Measurements from ENCODE around the gene CCL1.

The CCL1 gene

DNA sequence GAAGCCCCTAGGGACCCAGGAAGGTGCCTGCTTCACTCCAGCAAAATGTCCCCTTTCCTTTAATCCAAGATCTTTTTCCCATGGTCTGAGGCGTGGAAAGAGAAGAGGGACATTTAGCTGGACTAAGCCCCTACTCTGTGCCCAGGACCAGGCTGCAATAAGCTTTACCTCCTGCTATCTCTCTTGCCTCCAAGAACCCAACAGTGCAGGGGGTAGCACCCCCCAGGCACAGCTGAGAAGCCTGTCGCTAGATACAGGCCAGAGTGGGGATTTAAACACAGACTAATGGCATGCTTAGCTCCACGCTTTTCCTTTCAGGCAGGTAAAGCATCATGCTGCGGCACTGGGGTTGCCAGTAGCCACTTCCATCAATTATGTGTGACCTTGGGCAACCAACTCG, 24.5 kb upstream of the CCL1 start:
- H3K27me3 ChIP-seq (ENCODE audit: control insufficient read depth, low read length), result peaks cover 44% of the 10 kb centered on the region
- no peak overlapping the region for H3K27ac ChIP-seq (ENCODE audit: low read depth, low read length)
- H3K36me3 ChIP-seq (ENCODE audit: control insufficient read depth, low read length), result no peaks in the 10 kb centered on the region
- H3K9me2 ChIP-seq (replicated peaks; ENCODE audit: control insufficient read depth, low read length), result no peaks in the 10 kb centered on the region
- no peak overlapping the region for H3K4me2 ChIP-seq (ENCODE audit: low read length)
- TF ChIP-seq, protein P1, sequence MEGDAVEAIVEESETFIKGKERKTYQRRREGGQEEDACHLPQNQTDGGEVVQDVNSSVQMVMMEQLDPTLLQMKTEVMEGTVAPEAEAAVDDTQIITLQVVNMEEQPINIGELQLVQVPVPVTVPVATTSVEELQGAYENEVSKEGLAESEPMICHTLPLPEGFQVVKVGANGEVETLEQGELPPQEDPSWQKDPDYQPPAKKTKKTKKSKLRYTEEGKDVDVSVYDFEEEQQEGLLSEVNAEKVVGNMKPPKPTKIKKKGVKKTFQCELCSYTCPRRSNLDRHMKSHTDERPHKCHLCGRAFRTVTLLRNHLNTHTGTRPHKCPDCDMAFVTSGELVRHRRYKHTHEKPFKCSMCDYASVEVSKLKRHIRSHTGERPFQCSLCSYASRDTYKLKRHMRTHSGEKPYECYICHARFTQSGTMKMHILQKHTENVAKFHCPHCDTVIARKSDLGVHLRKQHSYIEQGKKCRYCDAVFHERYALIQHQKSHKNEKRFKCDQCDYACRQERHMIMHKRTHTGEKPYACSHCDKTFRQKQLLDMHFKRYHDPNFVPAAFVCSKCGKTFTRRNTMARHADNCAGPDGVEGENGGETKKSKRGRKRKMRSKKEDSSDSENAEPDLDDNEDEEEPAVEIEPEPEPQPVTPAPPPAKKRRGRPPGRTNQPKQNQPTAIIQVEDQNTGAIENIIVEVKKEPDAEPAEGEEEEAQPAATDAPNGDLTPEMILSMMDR (IDR thresholded peaks at IDR 0.05; ENCODE audit: low read depth, low read length, poor library complexity, severe bottlenecking), result no peak
- TF ChIP-seq EZH2phosphoT487 (IDR thresholded peaks at IDR 0.05; ENCODE audit: borderline replicate concordance, low read length), result no peak
- no peaks in the 10 kb centered on the region for H3K79me2 ChIP-seq (ENCODE audit: control insufficient read depth, low read length)
- no peaks in the 10 kb centered on the region for H4K20me1 ChIP-seq (ENCODE audit: control insufficient read depth, insufficient read depth, low read depth, low read length)
- no peaks in the 10 kb centered on the region for H3F3A ChIP-seq (ENCODE audit: control insufficient read depth, insufficient read depth)
- no peaks in the 10 kb centered on the region for H3K9me3 ChIP-seq (ENCODE audit: control insufficient read depth, insufficient read depth, low read length)
- H3K4me1 ChIP-seq (ENCODE audit: control insufficient read depth, low read length), result no peaks in the 10 kb centered on the region
- no peak overlapping the region for H3K4me3 ChIP-seq (ENCODE audit: low read length)

DNA sequence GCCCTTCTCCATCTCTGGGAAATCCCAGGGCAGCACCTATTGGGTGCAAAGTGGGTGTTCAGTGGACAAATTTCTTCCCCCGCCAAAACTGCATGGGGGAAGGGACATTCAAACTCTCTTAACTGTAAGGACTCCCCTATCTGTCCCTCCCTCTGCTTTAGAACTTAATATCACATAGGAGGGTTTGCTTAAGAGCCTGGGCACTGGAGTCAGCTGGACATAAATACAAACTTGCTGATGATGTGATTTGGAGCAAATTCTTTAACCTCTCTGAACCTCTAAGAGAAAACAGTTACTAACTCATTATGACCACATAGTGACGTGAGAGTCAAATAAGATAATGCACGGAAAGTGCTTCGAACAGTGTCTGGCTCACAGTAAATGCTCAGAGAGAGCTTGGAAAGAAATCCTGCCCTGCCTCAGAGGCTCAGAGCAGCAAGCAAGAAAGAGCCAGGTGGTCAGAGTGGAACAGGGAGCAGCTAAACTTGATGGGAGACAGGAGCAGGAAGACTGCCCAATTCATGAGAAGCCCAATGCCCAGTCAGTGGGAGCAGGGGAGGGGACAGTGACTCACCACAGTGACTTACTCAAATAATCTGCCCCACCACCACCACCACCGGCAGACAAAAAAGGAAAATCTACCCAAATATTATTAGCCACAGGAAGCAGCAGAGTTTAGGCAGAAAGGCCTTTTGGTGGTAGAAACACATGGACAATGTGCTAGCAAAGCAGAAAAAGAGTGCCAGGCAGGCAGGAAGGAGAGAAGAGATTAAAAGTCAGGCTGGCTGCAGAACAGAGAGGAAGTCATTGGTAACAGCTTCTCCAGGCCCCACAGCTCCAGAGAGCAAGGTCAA, 23.9 kb upstream of the CCL1 start:
- H3K4me1 ChIP-seq (ENCODE audit: control insufficient read depth, low read length), result no peaks in the 10 kb centered on the region
- peaks cover 49% of the 10 kb centered on the region for H3K27me3 ChIP-seq (ENCODE audit: control insufficient read depth, low read length)
- TF ChIP-seq EZH2phosphoT487 (IDR thresholded peaks at IDR 0.05; ENCODE audit: borderline replicate concordance, low read length), result no peak
- TF ChIP-seq, protein P1 (IDR thresholded peaks at IDR 0.05; ENCODE audit: low read depth, low read length, poor library complexity, severe bottlenecking), result no peak
- no peak overlapping the region for H3K4me2 ChIP-seq (ENCODE audit: low read length)
- H3K36me3 ChIP-seq (ENCODE audit: control insufficient read depth, low read length), result no peaks in the 10 kb centered on the region
- H3K79me2 ChIP-seq (ENCODE audit: control insufficient read depth, low read length), result no peaks in the 10 kb centered on the region
- no peak overlapping the region for H3K27ac ChIP-seq (ENCODE audit: low read depth, low read length)
- H3F3A ChIP-seq (ENCODE audit: control insufficient read depth, insufficient read depth), result no peaks in the 10 kb centered on the region
- no peaks in the 10 kb centered on the region for H3K9me3 ChIP-seq (ENCODE audit: control insufficient read depth, insufficient read depth, low read length)
- no peak overlapping the region for H3K4me3 ChIP-seq (ENCODE audit: low read length)
- H4K20me1 ChIP-seq (ENCODE audit: control insufficient read depth, insufficient read depth, low read depth, low read length), result no peaks in the 10 kb centered on the region
- no peaks in the 10 kb centered on the region for H3K9me2 ChIP-seq (replicated peaks; ENCODE audit: control insufficient read depth, low read length)

GRCh38 chr17:34386343-34386696, 23.3 kb upstream of the CCL1 start:
- peaks cover 49% of the 10 kb centered on the region for H3K27me3 ChIP-seq (ENCODE audit: control insufficient read depth, low read length)

More at GRCh38 chr17:34386343-34386696, 23.3 kb upstream of the CCL1 start:
- H3K36me3 ChIP-seq (ENCODE audit: control insufficient read depth, low read length), result no peaks in the 10 kb centered on the region
- H3K4me2 ChIP-seq (ENCODE audit: low read length), result no peak overlapping the region
- no peaks in the 10 kb centered on the region for H4K20me1 ChIP-seq (ENCODE audit: control insufficient read depth, insufficient read depth, low read depth, low read length)
- TF ChIP-seq, protein P1 (IDR thresholded peaks at IDR 0.05; ENCODE audit: low read depth, low read length, poor library complexity, severe bottlenecking), result no peak
- no peak for TF ChIP-seq EZH2phosphoT487 (IDR thresholded peaks at IDR 0.05; ENCODE audit: borderline replicate concordance, low read length)
- H3K79me2 ChIP-seq (ENCODE audit: control insufficient read depth, low read length), result no peaks in the 10 kb centered on the region
- no peaks in the 10 kb centered on the region for H3K9me2 ChIP-seq (replicated peaks; ENCODE audit: control insufficient read depth, low read length)
- no peaks in the 10 kb centered on the region for H3K9me3 ChIP-seq (ENCODE audit: control insufficient read depth, insufficient read depth, low read length)
- no peaks in the 10 kb centered on the region for H3F3A ChIP-seq (ENCODE audit: control insufficient read depth, insufficient read depth)
- no peak overlapping the region for H3K27ac ChIP-seq (ENCODE audit: low read depth, low read length)
- H3K4me3 ChIP-seq (ENCODE audit: low read length), result no peak overlapping the region
- H3K4me1 ChIP-seq (ENCODE audit: control insufficient read depth, low read length), result no peaks in the 10 kb centered on the region
